ENCODE results near the gene SUSD4. TPM values are rescaled to one million over a fixed set of nuclear protein-coding genes. Genes with fewer than 3 reads are reported as not detected.

The SUSD4 gene
- total RNA-seq, 1 donor from 2014 or later, result 26.3 TPM

- no peaks in the 10 kb centered on the region for H3K9me3 ChIP-seq
- H3K27ac ChIP-seq, result no peak overlapping the region
- H3K36me3 ChIP-seq, result no peaks in the 10 kb centered on the region
- H3K4me1 ChIP-seq, result no peaks in the 10 kb centered on the region
- intact Hi-C loops (cut with DNase I), result no loop called here
- no peaks in the 10 kb centered on the region for H3K27me3 ChIP-seq
- no peak for DNase-seq (ENCODE audit: extremely low spot score in 2 of 2)
- TF ChIP-seq POLR2AphosphoS5 (IDR thresholded peaks at IDR 0.05; ENCODE audit: insufficient read depth in 1 of 2, low read depth in 1 of 2), result peak in 1 of 2 donors; percentile 74
- TF ChIP-seq, protein P1, sequence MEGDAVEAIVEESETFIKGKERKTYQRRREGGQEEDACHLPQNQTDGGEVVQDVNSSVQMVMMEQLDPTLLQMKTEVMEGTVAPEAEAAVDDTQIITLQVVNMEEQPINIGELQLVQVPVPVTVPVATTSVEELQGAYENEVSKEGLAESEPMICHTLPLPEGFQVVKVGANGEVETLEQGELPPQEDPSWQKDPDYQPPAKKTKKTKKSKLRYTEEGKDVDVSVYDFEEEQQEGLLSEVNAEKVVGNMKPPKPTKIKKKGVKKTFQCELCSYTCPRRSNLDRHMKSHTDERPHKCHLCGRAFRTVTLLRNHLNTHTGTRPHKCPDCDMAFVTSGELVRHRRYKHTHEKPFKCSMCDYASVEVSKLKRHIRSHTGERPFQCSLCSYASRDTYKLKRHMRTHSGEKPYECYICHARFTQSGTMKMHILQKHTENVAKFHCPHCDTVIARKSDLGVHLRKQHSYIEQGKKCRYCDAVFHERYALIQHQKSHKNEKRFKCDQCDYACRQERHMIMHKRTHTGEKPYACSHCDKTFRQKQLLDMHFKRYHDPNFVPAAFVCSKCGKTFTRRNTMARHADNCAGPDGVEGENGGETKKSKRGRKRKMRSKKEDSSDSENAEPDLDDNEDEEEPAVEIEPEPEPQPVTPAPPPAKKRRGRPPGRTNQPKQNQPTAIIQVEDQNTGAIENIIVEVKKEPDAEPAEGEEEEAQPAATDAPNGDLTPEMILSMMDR (IDR thresholded peaks at IDR 0.05), result no peak
- no peak for TF ChIP-seq POLR2A (IDR thresholded peaks at IDR 0.05)
- no peak overlapping the region for H3K4me3 ChIP-seq
Observed at GRCh38 chr1:223355699-223356098, 8.3 kb downstream of the SUSD4 start.

GRCh38 chr1:223353939-223354338 is 10.0 kb downstream of the SUSD4 start:
- H3K36me3 ChIP-seq, result no peaks in the 10 kb centered on the region
- no peaks in the 10 kb centered on the region for H3K9me3 ChIP-seq
- H3K27me3 ChIP-seq, result no peaks in the 10 kb centered on the region
- no peak for DNase-seq (ENCODE audit: extremely low spot score in 2 of 2)
- intact Hi-C loops (cut with DNase I), result no loop called here
- H3K27ac ChIP-seq, result no peak overlapping the region
- no peaks in the 10 kb centered on the region for H3K4me1 ChIP-seq
- H3K4me3 ChIP-seq, result no peak overlapping the region
- TF ChIP-seq POLR2A (IDR thresholded peaks at IDR 0.05), result no peak
- TF ChIP-seq, protein P1 (IDR thresholded peaks at IDR 0.05), result no peak
- TF ChIP-seq POLR2AphosphoS5 (IDR thresholded peaks at IDR 0.05; ENCODE audit: insufficient read depth in 1 of 2, low read depth in 1 of 2), result no peak

DNA sequence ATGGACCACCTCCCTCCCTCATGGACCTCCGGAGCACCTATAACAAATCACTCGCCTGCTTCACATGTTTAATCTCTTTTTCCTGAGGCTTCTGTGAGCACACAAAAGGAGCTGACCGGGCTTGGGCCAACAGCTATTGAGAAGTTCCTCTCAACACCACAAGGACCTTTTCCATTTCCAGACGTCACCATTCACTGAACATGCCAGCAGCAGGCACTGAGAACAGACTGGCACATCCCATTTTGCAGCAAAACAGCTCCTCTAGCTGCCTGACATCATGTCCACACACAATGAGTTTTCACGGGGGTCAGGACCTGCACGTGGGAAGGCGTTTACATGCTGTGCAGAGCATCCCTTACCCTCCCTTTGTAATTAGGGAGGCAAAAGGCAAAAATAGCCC is 11.0 kb downstream of the SUSD4 start:
- no peak for DNase-seq (ENCODE audit: extremely low spot score in 2 of 2)
- no peak overlapping the region for H3K27ac ChIP-seq
- TF ChIP-seq, protein P1 (IDR thresholded peaks at IDR 0.05), result no peak
- TF ChIP-seq POLR2A (IDR thresholded peaks at IDR 0.05) (no peak), POLR2AphosphoS5 (IDR thresholded peaks at IDR 0.05; ENCODE audit: insufficient read depth in 1 of 2, low read depth in 1 of 2) (no peak)
- H3K4me1 ChIP-seq, result no peaks in the 10 kb centered on the region
- no peaks in the 10 kb centered on the region for H3K9me3 ChIP-seq
- intact Hi-C loops (cut with DNase I), result no loop called here
- H3K4me3 ChIP-seq, result no peak overlapping the region
- no peaks in the 10 kb centered on the region for H3K27me3 ChIP-seq
- no peaks in the 10 kb centered on the region for H3K36me3 ChIP-seq

- TF ChIP-seq POLR2AphosphoS5 (IDR thresholded peaks at IDR 0.05; ENCODE audit: insufficient read depth in 1 of 2, low read depth in 1 of 2), result no peak
- Histone ChIP-seq H3K4me1 (no peaks in the 10 kb centered on the region), H3K27me3 (no peaks in the 10 kb centered on the region), H3K36me3 (no peaks in the 10 kb centered on the region), H3K27ac (no peak overlapping the region), H3K4me3 (no peak overlapping the region), H3K9me3 (no peaks in the 10 kb centered on the region)
- DNase-seq (ENCODE audit: extremely low spot score in 2 of 2), result no peak
- intact Hi-C loops (cut with DNase I), result no loop called here
Observed at GRCh38 chr1:223350361-223350908, 13.5 kb downstream of the SUSD4 start.

DNA sequence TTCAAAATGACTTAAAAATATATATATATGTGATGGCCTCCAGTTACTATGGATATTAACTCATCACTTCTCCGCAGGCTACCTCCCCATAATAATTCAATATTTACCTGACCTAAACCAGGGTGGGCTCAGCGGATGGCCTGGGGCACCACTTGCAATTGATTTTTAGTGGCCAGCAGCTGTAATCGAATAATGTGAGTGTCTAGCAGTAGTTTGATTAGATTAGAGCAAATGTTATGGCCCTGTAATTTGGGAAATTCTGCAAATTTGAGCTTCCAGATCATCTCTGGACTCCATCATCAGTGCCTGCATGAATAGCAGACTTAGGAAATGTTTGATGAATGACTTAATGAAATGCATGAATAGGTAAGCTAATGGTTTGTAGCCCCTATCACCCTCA is 14.7 kb downstream of the SUSD4 start:
- no peaks in the 10 kb centered on the region for H3K4me1 ChIP-seq
- H3K27ac ChIP-seq, result no peak overlapping the region
- DNase-seq (ENCODE audit: extremely low spot score in 2 of 2), result no peak
- no peak overlapping the region for H3K4me3 ChIP-seq
- no peaks in the 10 kb centered on the region for H3K9me3 ChIP-seq
- no peaks in the 10 kb centered on the region for H3K27me3 ChIP-seq
- H3K36me3 ChIP-seq, result no peaks in the 10 kb centered on the region
- intact Hi-C loops (cut with DNase I), result no loop called here
- no peak for TF ChIP-seq POLR2A (IDR thresholded peaks at IDR 0.05)
- no peak for TF ChIP-seq POLR2AphosphoS5 (IDR thresholded peaks at IDR 0.05; ENCODE audit: insufficient read depth in 1 of 2, low read depth in 1 of 2)
- TF ChIP-seq, protein P1 (IDR thresholded peaks at IDR 0.05), result no peak
